ENCODE data around the gene STAM2. TPM values are rescaled to one million over a fixed set of nuclear protein-coding genes. Genes with fewer than 3 reads are reported as not detected.
"Not testable (repeated sequence)": the region's sequence is repeated elsewhere in the genome, so short reads cannot be mapped to it uniquely, and the experiment has no call there.

STAM2 gene
- total and polyA plus RNA-seq, 2 donors = 13.0 to 23.0 TPM

- Histone ChIP-seq H3K27ac (ENCODE audit: low read depth in 1 of 2, low read length in 1 of 2) (peak overlapping the region in 1 of 2 donors; percentile 24), H3K4me1 (ENCODE audit: control insufficient read depth in 2 of 2, insufficient read depth in 2 of 2, low read length in 2 of 2) (peaks cover 0 to 4% of the 10 kb centered on the region in 2 donors), H3K36me3 (ENCODE audit: control insufficient read depth in 2 of 2, insufficient read depth in 2 of 2, low read length in 1 of 2) (no peaks in the 10 kb centered on the region), H3K9me3 (ENCODE audit: control insufficient read depth in 2 of 2, insufficient read depth in 1 of 2, low read length in 1 of 2) (no peaks in the 10 kb centered on the region), H3K4me3 (ENCODE audit: low read length in 2 of 2) (no peak overlapping the region), H3K27me3 (ENCODE audit: control insufficient read depth in 2 of 2, insufficient read depth in 1 of 2, low read length in 1 of 2) (peaks cover 22 to 39% of the 10 kb centered on the region in 2 donors)
- 94% methylated on average over 2 of the region's 2 CpGs for WGBS
- no peak for DNase-seq (ENCODE audit: low read depth in 6 of 9, low spot score in 9 of 9)
Observed at GRCh38 chr2:152094014-152094413, 81.5 kb downstream of the STAM2 start.

GRCh38 chr2:152093464-152093863 lies 82.1 kb downstream of the STAM2 start:
- Histone ChIP-seq H3K27ac (ENCODE audit: low read depth in 1 of 2, low read length in 1 of 2) (no peak overlapping the region), H3K4me3 (ENCODE audit: low read length in 2 of 2) (no peak overlapping the region), H3K9me3 (ENCODE audit: control insufficient read depth in 2 of 2, insufficient read depth in 1 of 2, low read length in 1 of 2) (no peaks in the 10 kb centered on the region), H3K27me3 (ENCODE audit: control insufficient read depth in 2 of 2, insufficient read depth in 1 of 2, low read length in 1 of 2) (peaks cover 18 to 33% of the 10 kb centered on the region in 2 donors), H3K36me3 (ENCODE audit: control insufficient read depth in 2 of 2, insufficient read depth in 2 of 2, low read length in 1 of 2) (no peaks in the 10 kb centered on the region), H3K4me1 (ENCODE audit: control insufficient read depth in 2 of 2, insufficient read depth in 2 of 2, low read length in 2 of 2) (peaks cover 0 to 4% of the 10 kb centered on the region in 2 donors)
- DNase-seq (ENCODE audit: low read depth in 6 of 9, low spot score in 9 of 9) = peak in 2 of 9 donors; percentile 10 to 38
- 85% methylated on average over 2 of the region's 2 CpGs for WGBS

- no peak for DNase-seq (ENCODE audit: low read depth in 6 of 9, low spot score in 9 of 9)
- WGBS = 98% methylated on average over 2 of the region's 2 CpGs
- no peak overlapping the region for H3K27ac ChIP-seq (ENCODE audit: low read depth in 1 of 2, low read length in 1 of 2)
- H3K9me3 ChIP-seq (ENCODE audit: control insufficient read depth in 2 of 2, insufficient read depth in 1 of 2, low read length in 1 of 2) = no peaks in the 10 kb centered on the region
- no peak overlapping the region for H3K4me3 ChIP-seq (ENCODE audit: low read length in 2 of 2)
- no peaks in the 10 kb centered on the region for H3K36me3 ChIP-seq (ENCODE audit: control insufficient read depth in 2 of 2, insufficient read depth in 2 of 2, low read length in 1 of 2)
- H3K27me3 ChIP-seq (ENCODE audit: control insufficient read depth in 2 of 2, insufficient read depth in 1 of 2, low read length in 1 of 2) = peaks cover 4 to 20% of the 10 kb centered on the region in 2 donors
- peaks cover 0 to 4% of the 10 kb centered on the region in 2 donors for H3K4me1 ChIP-seq (ENCODE audit: control insufficient read depth in 2 of 2, insufficient read depth in 2 of 2, low read length in 2 of 2)
Observed at GRCh38 chr2:152092095-152092494, 83.5 kb downstream of the STAM2 start.

DNA sequence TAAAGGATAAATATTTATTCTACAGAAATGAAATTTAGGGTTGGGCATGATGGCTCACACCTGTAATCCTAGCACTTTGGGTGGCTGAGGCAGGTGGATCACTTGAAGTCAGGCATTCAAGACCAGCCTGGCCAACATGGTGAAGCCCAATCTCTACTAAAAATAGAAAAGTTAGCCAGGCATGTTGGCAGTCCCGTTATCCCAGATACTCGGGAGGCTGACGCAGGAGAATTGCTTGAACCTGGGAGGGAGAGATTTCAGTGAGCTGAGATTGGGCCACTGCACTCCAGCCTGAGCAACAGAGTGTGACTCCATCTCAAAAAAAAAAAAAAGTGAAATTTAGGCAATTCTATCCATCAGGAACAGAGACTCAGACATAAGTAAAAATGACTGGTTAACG lies 84.8 kb downstream of the STAM2 start:
- WGBS = 97% methylated on average over 4 of the region's 4 CpGs
- H3K36me3 ChIP-seq (ENCODE audit: control insufficient read depth in 2 of 2, insufficient read depth in 2 of 2, low read length in 1 of 2); H3K4me3 ChIP-seq (ENCODE audit: low read length in 2 of 2); H3K4me1 ChIP-seq (ENCODE audit: control insufficient read depth in 2 of 2, insufficient read depth in 2 of 2, low read length in 2 of 2); H3K27ac ChIP-seq (ENCODE audit: low read depth in 1 of 2, low read length in 1 of 2); DNase-seq (ENCODE audit: low read depth in 6 of 9, low spot score in 9 of 9); H3K9me3 ChIP-seq (ENCODE audit: control insufficient read depth in 2 of 2, insufficient read depth in 1 of 2, low read length in 1 of 2); H3K27me3 ChIP-seq (ENCODE audit: control insufficient read depth in 2 of 2, insufficient read depth in 1 of 2, low read length in 1 of 2): not testable (repeated sequence)

GRCh38 chr2:152089238-152089637 lies 86.3 kb downstream of the STAM2 start:
- Histone ChIP-seq H3K4me1 (ENCODE audit: control insufficient read depth in 2 of 2, insufficient read depth in 2 of 2, low read length in 2 of 2) (peaks cover 0 to 4% of the 10 kb centered on the region in 2 donors), H3K27ac (ENCODE audit: low read depth in 1 of 2, low read length in 1 of 2) (no peak overlapping the region), H3K4me3 (ENCODE audit: low read length in 2 of 2) (no peak overlapping the region), H3K36me3 (ENCODE audit: control insufficient read depth in 2 of 2, insufficient read depth in 2 of 2, low read length in 1 of 2) (no peaks in the 10 kb centered on the region), H3K9me3 (ENCODE audit: control insufficient read depth in 2 of 2, insufficient read depth in 1 of 2, low read length in 1 of 2) (no peaks in the 10 kb centered on the region), H3K27me3 (ENCODE audit: control insufficient read depth in 2 of 2, insufficient read depth in 1 of 2, low read length in 1 of 2) (peaks cover 0 to 2% of the 10 kb centered on the region in 2 donors)
- DNase-seq (ENCODE audit: low read depth in 6 of 9, low spot score in 9 of 9) = no peak
- WGBS = 19% methylated on average over 2 of the region's 2 CpGs

DNA sequence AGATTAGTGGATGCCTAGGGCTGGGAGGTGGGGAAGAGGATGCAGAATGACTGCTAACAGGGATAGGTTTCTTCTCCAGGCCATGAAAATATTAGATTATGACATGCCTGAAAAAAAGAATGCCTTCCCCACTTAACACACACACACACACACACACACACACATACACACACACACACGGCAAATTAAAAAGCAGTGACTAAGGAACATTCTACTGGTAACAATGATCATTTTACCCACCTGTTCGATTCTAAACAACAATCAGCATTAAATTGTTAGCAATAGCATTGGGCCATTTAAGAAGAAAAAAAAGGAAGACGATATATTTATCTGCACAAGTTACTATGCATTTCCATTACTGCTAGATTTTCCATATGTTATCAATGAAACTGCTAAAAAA lies 87.6 kb downstream of the STAM2 start:
- Histone ChIP-seq H3K27ac (ENCODE audit: low read depth in 1 of 2, low read length in 1 of 2) (no peak overlapping the region), H3K9me3 (ENCODE audit: control insufficient read depth in 2 of 2, insufficient read depth in 1 of 2, low read length in 1 of 2) (no peaks in the 10 kb centered on the region), H3K27me3 (ENCODE audit: control insufficient read depth in 2 of 2, insufficient read depth in 1 of 2, low read length in 1 of 2) (no peaks in the 10 kb centered on the region), H3K4me1 (ENCODE audit: control insufficient read depth in 2 of 2, insufficient read depth in 2 of 2, low read length in 2 of 2) (no peaks in the 10 kb centered on the region), H3K36me3 (ENCODE audit: control insufficient read depth in 2 of 2, insufficient read depth in 2 of 2, low read length in 1 of 2) (no peaks in the 10 kb centered on the region), H3K4me3 (ENCODE audit: low read length in 2 of 2) (no peak overlapping the region)
- WGBS = 92% methylated on average over 3 of the region's 3 CpGs
- no peak for DNase-seq (ENCODE audit: low read depth in 6 of 9, low spot score in 9 of 9)

GRCh38 chr2:152086231-152086630 lies 89.3 kb downstream of the STAM2 start:
- 99% methylated on average over 2 of the region's 2 CpGs for WGBS
- Histone ChIP-seq H3K36me3 (ENCODE audit: control insufficient read depth in 2 of 2, insufficient read depth in 2 of 2, low read length in 1 of 2) (no peaks in the 10 kb centered on the region), H3K4me3 (ENCODE audit: low read length in 2 of 2) (no peak overlapping the region), H3K27ac (ENCODE audit: low read depth in 1 of 2, low read length in 1 of 2) (no peak overlapping the region), H3K9me3 (ENCODE audit: control insufficient read depth in 2 of 2, insufficient read depth in 1 of 2, low read length in 1 of 2) (no peaks in the 10 kb centered on the region), H3K4me1 (ENCODE audit: control insufficient read depth in 2 of 2, insufficient read depth in 2 of 2, low read length in 2 of 2) (no peaks in the 10 kb centered on the region), H3K27me3 (ENCODE audit: control insufficient read depth in 2 of 2, insufficient read depth in 1 of 2, low read length in 1 of 2) (no peaks in the 10 kb centered on the region)
- no peak for DNase-seq (ENCODE audit: low read depth in 6 of 9, low spot score in 9 of 9)

DNA sequence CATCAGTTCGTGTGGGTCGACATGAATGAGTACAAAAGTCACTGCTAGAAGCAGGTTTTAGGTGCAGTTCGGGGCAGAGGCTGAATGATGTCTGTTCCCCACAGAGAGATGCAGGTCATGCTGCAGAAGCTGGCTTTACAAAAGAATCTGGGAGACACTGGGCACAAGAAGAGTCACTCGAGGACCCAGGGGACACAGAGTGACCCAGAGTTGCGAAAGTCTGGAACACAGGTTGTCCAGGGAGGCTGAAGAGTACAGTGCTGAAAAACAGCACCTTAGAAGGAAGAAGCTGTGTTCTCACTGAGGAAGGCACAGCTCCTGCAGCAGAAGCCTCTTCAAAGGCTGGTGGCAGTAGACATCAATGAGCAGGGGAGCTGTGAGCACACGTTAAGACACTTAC lies 91.5 kb downstream of the STAM2 start:
- 92% methylated on average over 6 of the region's 6 CpGs for WGBS
- H3K36me3 ChIP-seq (ENCODE audit: control insufficient read depth in 2 of 2, insufficient read depth in 2 of 2, low read length in 1 of 2) = no peaks in the 10 kb centered on the region
- DNase-seq (ENCODE audit: low read depth in 6 of 9, low spot score in 9 of 9) = no peak
- H3K4me3 ChIP-seq (ENCODE audit: low read length in 2 of 2) = no peak overlapping the region
- H3K9me3 ChIP-seq (ENCODE audit: control insufficient read depth in 2 of 2, insufficient read depth in 1 of 2, low read length in 1 of 2) = no peaks in the 10 kb centered on the region
- H3K27ac ChIP-seq (ENCODE audit: low read depth in 1 of 2, low read length in 1 of 2) = no peak overlapping the region
- no peaks in the 10 kb centered on the region for H3K27me3 ChIP-seq (ENCODE audit: control insufficient read depth in 2 of 2, insufficient read depth in 1 of 2, low read length in 1 of 2)
- no peaks in the 10 kb centered on the region for H3K4me1 ChIP-seq (ENCODE audit: control insufficient read depth in 2 of 2, insufficient read depth in 2 of 2, low read length in 2 of 2)

GRCh38 chr2:152083202-152083875 lies 92.2 kb downstream of the STAM2 start:
- H3K27me3 ChIP-seq (ENCODE audit: control insufficient read depth in 2 of 2, insufficient read depth in 1 of 2, low read length in 1 of 2) = no peaks in the 10 kb centered on the region
- H3K9me3 ChIP-seq (ENCODE audit: control insufficient read depth in 2 of 2, insufficient read depth in 1 of 2, low read length in 1 of 2) = no peaks in the 10 kb centered on the region
- WGBS = 92% methylated on average over 6 of the region's 6 CpGs
- DNase-seq (ENCODE audit: low read depth in 6 of 9, low spot score in 9 of 9) = no peak
- no peaks in the 10 kb centered on the region for H3K4me1 ChIP-seq (ENCODE audit: control insufficient read depth in 2 of 2, insufficient read depth in 2 of 2, low read length in 2 of 2)
- no peak overlapping the region for H3K4me3 ChIP-seq (ENCODE audit: low read length in 2 of 2)
- no peaks in the 10 kb centered on the region for H3K36me3 ChIP-seq (ENCODE audit: control insufficient read depth in 2 of 2, insufficient read depth in 2 of 2, low read length in 1 of 2)
- no peak overlapping the region for H3K27ac ChIP-seq (ENCODE audit: low read depth in 1 of 2, low read length in 1 of 2)

Measured in thymus (tissue), 11 donors.